Left hindlimb (tissue), 1 donor: ENCODE measurements around the gene KRTAP16-1.
"Not testable (repeated sequence)": the region's sequence is repeated elsewhere in the genome, so short reads cannot be mapped to it uniquely, and the experiment has no call there.

ENCODE experiments used
- DNase-seq: peaks from one replicate; pipeline ENCODE4 v3.0.0-alpha.2; 2018

KRTAP16-1 gene, protein sequence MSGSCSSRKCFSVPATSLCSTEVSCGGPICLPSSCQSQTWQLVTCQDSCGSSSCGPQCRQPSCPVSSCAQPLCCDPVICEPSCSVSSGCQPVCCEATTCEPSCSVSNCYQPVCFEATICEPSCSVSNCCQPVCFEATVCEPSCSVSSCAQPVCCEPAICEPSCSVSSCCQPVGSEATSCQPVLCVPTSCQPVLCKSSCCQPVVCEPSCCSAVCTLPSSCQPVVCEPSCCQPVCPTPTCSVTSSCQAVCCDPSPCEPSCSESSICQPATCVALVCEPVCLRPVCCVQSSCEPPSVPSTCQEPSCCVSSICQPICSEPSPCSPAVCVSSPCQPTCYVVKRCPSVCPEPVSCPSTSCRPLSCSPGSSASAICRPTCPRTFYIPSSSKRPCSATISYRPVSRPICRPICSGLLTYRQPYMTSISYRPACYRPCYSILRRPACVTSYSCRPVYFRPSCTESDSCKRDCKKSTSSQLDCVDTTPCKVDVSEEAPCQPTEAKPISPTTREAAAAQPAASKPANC

DNA sequence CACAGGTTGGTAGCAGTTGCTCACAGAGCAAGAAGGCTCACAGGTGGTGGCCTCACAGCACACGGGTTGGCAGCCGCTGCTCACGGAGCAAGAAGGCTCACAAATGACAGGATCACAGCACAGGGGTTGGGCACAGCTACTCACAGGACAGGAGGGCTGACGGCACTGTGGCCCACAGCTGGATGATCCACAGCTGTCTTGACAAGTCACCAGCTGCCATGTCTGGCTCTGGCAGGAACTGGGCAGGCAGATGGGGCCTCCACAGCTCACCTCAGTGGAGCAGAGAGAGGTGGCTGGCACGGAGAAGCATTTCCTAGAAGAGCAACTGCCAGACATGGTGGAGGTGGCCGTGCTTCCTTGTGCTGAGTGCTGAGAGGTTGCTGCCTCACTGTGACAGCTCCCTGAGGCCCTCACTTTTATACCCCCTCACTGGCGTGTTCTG, at the start of gene KRTAP16-1:
Gene KRTAP16-1, minus strand, starts transcription at position 392 of the 442 bp plus-strand sequence. Its CDS starts 56 bp downstream, at position 336.
- DNase-seq, result no peak

DNA sequence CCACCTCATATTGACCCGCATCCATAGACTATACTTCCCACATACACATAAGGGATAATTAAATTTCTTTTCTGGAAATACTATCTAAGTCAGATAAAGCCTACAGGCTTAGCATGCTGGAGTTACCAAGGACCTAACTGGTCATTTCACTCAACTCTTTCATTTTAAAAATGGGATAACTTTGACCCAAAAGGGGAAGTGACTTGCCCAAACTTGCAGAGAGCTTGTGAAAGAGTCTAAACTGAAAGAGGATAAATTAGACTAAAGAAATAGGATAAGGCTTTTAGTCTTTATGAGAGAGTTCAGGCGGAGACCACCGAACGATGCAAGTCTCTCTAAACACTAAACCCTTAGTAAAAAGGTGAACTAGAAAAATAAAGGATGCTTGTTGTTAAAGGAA, 45.4 kb upstream of the KRTAP16-1 start:
- DNase-seq, result no peak

DNA sequence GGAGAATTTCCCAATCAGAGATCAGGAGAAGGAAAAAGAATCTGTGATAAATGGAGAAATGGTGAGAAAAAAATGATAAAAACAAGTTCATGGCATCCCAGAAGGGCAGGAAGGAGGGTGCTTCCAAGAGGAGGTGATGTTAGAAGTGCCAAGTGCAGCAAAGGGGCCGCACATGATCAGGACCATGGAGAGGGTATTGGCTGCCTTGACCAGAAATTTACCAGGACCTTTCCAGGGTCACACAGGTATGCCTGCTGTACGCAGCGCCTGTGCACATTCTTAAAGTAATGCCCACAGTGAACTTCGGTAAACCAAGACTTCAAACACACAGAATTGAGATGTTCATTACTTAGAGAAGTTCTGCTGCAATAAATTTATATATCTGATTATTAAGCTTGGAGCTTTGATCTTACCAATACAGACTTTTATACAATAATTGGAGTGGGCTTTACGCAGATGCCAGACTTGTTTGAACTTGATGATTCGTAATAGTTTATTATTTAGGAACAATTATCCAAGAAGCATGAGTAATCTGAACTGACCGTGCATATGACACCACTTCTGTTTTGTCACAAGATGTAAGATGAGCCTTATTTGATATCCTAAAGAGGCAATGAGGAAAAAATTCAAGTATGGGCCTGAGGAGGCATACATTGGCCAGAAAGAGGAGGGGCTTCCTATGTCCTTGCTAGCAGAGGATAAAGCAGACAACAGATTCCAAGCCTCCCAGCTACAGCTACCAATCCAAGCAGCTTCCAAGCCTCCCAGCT, 43.7 kb upstream of the KRTAP16-1 start:
- DNase-seq, result no peak

DNA sequence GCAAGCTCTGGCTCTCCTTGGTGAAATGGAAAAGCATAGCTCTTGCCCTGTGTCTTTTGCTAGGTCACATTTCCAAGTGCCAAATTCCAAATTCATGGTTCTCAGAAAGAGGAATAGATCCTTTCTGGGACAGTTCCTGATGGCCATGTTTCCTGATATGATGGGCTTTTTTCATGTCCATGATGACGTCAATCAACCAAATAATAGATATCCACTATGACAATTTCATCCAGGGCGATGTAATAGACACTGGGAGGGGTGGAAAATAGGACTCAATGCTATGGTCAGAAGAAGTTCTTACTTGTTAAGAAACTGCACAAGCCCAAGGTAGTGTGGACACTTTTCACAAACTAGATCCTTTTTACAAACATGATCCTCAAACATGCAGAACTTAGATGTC, 42.1 kb upstream of the KRTAP16-1 start:
- no peak for DNase-seq

DNA sequence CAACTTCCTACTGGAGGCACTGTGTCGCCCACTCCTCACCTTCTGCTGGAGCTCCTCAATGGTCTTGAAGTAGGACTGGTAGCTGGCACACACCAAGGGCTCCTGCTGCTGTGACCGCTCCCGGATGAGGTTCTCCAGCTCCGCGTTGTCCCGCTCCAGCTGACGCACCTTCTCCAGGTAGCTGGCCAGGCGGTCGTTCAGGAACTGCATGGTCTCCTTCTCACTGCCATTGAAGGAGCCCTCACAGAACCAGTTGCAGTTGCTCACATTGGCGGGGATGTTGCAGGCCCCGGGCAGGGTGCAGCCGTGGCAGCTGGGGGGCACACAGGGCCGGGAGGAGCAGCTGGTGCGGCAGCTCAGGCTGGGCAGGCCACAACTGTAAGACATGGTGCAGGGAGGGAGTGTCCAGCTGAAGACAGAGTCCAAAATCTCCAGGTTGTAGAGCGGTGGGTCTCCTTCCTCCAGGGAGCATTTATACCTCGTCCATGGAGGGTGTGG, 41.3 kb upstream of the KRTAP16-1 start, which contains the start of gene KRT33A:
Gene KRT33A, minus strand, starts transcription at position 448 of the 498 bp plus-strand sequence. Its CDS starts 61 bp downstream, at position 387.
- not testable (repeated sequence) for DNase-seq

DNA sequence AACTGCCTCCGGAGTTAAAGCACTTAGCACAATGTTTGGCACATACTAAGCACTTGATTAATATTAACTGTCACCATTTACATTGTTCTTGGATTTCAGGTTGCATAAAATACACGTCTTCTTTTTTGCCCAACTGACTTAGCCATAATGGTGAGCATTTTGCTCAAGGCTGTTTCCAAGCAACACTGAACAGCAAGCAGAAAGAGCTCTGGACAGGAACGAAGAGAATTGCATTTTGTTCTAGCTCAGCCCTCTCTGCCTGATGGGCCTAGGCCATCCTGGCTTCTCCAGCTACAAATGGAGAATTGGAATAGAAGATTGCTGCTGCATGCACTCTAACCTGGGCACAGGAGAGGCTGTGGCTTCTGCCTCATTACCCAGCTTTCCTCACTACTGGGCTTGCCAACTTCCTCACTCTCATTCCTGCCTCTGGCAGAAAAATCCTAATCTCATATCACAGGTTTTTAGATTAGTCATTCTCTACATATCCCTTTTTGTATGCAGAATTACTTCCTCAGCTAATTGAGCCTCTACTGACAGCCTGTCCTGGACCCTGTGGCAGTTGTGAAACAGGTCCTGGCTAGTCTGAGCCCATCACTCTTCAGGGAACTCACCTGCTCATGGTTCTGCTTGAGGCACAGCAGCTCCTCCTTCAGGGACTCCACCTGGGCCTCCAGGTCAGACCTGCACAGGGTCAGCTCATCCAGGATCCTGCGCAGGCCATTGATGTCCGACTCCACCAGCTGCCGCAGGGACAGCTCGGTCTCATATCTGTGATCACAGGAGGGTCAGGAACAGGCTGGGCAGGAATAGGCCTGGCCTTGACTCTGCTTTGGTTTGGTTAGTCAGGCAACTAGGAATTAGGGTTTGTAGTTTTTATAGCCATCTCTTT, 39.0 kb upstream of the KRTAP16-1 start:
- DNase-seq, result no peak

DNA sequence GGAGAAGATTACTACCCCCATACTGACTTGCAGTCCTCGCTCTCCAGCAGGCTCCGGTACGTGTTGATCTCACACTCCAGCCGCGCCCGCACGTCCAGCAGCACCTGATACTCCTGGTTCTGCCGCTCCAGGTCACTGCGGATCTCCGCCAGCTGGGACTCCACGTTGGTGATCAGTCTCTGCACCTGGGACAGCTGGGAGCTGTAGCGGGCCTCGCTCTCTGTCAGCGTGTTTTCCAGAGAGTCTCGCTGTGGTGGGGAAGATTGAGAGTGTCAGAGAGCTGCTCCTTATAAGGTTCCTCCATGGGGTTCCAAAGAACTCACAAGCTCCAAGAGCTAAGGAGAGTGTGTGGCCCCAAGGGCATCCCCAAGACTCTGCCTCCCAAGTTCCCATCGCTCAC, 37.3 kb upstream of the KRTAP16-1 start:
- not testable (repeated sequence) for DNase-seq

DNA sequence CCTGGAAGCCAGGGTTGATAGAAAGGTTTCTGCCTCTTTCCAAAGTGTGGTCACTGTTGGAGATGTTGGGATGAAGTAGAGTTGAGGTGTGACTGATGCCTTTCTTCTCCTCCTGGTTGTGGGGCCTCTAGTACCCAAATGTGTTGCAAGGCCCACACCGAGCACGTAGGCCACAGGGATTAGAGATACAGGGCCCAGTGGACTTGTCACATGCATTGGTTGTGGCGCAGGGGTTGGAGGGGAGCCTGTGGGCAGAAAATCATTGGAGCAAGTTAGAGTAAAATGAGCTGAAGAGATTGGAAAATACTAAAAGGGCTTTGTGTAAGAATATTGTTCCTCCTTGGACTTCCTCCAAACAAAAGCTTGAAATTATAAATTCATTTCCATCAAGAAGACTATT, 36.9 kb upstream of the KRTAP16-1 start:
- no peak for DNase-seq

DNA sequence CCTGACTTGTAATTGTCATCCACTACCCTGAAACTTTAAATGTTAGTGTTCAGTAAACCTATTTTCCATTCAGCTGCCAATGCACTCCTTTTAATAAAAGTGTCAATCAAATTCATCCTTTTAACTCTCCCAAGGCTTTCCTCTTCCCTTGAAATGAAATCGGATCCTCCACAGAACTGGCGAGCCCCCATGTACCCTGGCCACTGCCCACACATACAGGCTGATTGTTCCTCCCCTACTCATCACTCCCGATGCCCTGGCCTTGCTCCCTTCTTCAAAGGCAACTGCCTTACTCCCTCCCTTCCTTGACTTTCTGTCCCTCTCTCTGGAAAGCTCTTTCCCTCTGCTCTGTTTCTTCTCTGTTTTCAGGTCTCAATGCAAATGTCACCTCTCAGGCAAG, 33.9 kb upstream of the KRTAP16-1 start:
- DNase-seq, result no peak

DNA sequence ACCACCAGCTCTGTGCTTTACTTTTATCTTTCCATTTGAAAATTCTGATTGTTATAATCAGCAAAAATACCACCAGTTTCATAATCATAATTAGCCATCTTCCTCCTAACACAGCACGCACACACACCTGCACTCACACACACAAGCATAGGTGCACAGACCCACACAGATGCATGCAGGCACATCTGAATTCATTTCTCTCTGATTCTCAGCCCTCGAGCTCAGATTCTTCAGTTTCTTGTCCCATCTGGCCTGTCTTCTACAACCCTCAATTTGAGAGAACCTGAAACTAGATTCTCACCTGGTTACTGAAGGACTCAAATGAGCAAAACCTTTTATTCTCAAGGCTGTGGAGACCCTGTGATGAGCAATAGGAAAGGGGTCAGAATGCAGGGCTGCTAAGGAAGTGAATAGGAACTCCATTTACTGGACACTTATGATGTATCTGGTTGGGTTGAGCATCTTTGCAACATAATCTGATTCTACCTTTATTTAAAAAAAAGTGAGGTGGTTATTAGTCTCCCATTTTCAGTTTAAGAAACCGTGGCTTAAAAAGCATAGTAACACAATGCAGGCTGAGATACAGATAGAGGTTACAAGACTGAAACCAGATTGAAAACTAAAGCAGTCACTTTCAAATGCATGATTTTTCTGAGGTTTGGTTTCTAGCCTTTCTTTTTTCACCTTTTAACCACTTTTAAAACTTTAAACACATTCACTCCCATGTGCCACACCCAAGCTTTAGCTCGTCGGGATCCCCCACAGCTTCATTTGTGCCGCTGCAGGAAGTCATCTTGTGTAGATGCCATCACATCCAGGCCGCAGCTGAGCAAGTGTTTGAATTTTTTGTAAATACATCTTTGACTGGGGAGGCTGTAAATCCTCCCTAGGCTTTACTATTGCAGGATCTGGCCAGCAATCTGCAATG, 32.1 kb upstream of the KRTAP16-1 start:
- DNase-seq, result no peak

DNA sequence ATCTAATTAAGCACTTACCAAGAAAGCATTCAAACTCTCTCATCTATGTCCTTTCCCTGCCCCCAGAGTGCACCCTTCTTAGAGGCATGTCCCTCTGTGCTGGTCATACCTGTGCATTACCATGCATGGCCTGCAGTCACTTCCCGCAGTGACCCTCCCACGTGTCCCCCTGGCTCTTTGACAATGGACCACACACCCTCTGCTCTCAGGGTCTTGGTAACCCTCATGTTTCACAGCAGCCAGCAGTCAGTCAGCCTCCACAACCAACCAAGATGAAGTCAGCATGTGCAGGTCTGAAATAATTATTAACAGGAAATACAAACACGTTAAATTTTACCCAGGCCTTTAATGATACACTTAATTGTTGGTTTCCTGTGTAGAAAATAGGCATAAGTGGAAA, 31.4 kb upstream of the KRTAP16-1 start:
- DNase-seq, result no peak

DNA sequence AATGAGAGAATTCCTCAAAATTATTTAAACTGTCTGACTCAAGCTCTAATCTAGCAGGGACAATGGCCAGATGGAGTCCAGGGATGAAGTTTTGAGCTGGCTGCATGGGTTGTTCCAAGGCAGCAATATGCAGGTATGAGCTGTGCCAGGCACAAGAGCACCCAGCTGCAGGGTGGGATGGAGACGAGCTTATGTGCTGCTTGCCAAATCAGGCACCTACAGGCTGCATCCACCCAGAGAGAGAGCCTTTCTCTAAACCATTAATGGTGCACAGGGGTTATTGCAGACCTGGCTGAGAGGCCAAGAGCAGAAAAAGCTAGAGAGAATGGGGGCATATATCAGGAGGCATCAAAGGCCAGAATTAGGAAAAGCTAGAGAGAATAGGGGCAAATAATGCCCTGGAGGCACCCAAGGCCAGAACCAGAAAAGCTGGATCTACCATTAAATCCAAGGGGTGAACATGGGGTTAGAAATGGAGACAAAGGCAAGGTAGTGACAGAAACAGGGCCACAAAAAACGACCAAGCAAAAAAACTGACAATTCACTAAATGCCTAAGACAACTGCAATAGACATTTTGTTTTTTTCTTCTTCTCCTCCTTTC, 30.6 kb upstream of the KRTAP16-1 start:
- DNase-seq, result no peak

DNA sequence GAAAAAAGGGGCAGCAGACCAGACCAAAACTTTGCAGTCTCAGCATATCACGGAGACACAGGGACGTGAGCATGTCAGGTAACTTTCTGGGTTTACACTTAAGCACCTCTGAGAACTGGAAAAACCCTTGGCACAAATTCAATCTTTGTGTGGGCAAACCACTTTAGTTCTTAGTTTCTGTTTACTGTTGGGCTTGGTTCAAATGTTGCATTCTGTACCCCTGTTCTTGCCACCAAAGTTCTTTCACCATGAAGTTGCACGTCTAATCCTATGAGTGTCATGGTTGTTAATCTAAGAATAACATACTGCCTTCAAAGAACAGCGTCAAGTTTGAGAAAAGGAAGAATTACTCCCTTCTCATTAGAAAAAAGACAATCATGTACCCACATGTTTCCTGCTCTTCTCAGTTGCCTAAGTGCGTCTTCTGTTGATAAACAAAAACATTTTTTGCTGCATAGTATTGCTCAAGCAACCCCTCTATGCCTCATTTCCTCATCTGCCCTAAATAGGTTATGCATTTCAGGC, 29.9 kb upstream of the KRTAP16-1 start:
- DNase-seq, result no peak

DNA sequence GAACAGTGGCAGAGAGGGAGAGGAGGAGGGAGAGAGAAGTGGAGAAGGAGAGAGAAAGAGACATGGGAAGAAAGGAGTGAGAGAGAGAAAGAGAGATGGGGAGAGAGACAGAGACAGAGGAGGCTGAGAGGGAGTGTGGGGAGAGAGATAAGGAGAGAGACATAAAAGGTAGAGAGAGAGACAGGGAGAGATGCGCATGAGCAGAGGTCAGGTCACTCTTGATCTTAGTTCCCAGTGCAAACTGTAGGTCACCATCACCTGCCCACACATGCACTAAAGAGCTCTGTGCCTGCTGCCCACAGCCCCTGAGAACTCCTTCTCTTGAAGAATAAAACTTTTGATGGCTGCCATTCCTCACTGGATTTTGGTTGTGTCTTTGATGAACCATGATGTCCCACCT, 26.6 kb upstream of the KRTAP16-1 start:
- DNase-seq, result no peak

DNA sequence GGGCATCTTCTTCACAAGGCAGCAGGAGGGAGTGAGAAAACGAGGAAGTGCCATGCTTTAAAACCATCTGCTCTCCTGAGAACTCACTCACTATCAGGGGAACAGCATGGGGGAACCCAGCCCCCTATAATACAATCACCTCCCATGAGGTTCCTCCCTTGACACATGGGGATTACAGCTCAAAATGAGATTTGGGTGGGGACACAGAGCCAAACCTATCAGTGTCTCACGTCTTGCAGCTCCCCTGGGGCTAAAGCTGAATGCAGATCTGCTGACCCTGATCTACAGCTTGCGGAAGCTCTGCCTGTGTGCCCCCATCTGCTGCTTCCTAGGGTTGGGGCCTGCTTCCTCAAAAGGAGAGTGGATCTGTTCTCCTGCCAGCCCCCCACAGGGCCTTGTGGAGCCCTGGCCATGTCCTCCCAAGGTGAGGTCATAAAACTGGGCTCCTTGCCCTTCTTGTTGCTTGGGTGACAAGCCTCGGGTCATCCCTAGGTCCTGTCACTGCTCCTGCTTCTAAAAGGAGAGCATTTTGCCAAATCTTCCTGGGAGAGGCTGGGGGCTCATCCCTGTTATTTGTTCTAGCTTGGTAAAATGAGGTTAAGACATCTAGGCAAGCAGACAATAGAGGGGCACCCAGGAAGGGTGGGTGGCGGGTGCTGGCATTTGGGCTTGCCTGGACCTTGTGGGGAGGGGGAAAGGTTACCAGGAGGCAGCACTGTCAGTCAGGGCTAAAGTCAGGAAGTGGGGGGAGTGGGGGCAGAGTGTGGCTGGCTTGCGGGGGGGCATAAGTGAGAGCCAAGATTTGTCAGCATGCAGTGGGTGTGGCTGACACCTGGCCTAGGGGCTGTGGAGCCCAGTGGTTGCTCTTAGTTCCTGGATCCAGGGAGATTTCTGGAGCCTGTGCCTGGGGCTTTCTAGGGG, 25.5 kb upstream of the KRTAP16-1 start:
- DNase-seq, result no peak

DNA sequence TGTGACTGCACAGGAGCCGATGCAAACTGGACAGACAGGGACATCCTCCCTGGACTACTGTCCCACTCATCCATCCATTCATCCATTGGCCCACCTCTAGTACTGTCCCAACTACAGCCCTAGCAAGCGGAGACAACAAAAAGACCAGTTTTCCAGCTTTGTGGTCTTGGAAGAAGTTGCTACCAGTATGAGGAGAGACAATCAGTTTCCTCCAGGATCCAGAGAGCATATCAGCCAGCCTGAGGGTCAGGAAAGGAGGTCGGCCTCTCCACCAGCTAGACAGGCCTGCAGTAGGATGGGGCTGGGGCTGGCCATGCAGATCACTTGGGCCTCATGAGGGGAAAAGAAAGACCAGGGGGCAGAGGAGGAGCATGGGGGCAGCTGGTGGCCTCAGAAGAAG, 24.7 kb upstream of the KRTAP16-1 start:
- no peak for DNase-seq

DNA sequence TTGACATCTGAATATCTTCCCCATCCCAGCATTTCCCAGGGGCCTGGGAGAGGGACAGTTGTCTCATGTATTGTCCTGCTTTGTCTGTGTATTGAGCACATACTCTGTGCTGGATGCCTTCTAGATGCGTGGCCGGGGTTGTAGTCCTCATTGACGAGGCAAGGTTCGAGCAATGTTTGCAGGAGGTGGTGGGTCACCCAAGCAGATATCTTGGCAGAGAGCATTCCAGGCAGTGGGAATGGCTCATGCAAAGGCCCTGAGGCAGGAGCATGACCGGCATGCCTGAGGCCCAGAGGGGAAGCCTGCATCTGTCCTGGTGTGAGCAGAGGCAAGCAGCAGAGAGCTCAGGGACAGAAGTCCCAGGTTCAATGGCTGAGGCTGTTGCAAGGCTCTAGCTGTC, 24.0 kb upstream of the KRTAP16-1 start:
- DNase-seq, result no peak

DNA sequence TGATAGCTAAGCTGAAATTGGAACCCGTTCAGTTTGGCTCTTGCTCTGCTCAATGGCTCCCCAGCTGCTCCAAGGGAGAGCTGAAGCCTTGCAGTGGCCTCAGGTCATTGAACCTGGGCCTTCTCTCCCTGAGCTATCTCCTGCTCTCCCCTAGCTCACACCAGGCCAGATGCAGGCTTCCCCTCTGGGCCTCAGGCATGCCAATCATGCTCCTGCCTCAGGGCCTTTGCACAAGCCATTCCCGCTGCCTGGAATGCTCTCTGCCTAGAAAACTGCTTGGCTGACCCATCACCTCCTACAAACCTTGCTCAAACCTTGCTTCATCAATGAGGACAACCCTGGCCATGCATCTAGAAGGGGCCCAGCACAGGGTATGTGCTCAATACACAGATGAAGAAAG, 23.1 kb upstream of the KRTAP16-1 start:
- DNase-seq, result no peak

DNA sequence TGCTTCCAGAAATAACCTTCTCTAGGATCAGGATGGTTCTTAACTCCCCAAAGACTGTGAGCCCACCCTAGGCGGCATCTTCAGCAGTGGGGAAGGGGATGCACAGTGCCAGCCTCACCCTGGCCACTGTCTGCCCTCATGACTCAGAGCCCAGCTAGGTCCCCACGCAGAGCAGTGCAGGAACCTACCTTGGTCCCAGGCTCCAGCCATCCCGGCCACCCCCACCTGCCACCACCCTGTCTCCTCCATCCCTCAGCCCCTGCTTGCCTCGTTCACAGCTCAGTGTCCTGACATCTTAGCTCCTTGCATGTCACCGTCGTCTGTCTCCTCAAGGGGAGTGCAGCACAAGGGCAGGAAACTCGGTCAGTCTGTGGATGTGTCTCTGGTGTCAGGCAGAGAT, 22.5 kb upstream of the KRTAP16-1 start:
- no peak for DNase-seq
